ENCODE measurements around the gene DEFB123.

DNA sequence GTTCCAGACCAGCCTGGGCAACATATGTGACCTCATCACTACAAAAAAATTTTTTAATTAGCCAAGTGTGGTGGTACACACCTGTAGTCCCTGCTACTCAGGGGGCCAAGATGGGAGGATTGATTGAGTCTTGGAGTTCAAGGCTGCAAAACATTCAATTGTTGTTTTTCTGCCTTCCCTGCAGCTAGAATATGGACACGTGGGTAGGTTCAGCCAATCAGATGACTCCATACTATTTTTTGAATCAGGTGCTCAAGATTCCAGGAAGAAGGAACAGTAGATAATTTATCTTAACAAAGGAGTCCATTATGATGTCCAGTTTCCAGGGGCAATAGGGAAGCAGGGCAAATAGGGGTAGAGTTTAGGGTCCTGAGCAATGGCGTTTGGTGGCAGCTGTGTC, 47.6 kb upstream of the DEFB123 start:
- TF ChIP-seq, protein P1, sequence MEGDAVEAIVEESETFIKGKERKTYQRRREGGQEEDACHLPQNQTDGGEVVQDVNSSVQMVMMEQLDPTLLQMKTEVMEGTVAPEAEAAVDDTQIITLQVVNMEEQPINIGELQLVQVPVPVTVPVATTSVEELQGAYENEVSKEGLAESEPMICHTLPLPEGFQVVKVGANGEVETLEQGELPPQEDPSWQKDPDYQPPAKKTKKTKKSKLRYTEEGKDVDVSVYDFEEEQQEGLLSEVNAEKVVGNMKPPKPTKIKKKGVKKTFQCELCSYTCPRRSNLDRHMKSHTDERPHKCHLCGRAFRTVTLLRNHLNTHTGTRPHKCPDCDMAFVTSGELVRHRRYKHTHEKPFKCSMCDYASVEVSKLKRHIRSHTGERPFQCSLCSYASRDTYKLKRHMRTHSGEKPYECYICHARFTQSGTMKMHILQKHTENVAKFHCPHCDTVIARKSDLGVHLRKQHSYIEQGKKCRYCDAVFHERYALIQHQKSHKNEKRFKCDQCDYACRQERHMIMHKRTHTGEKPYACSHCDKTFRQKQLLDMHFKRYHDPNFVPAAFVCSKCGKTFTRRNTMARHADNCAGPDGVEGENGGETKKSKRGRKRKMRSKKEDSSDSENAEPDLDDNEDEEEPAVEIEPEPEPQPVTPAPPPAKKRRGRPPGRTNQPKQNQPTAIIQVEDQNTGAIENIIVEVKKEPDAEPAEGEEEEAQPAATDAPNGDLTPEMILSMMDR (IDR thresholded peaks at IDR 0.05; ENCODE audit: insufficient read depth, low read length) = no peak
- TF ChIP-seq GABPA (IDR thresholded peaks at IDR 0.05; ENCODE audit: low read depth) (no peak), POLR2AphosphoS5 (IDR thresholded peaks at IDR 0.05; ENCODE audit: low read depth) (no peak), SPI1 (IDR thresholded peaks at IDR 0.05; ENCODE audit: borderline replicate concordance, low read depth) (no peak)
- TF ChIP-seq, protein P2, sequence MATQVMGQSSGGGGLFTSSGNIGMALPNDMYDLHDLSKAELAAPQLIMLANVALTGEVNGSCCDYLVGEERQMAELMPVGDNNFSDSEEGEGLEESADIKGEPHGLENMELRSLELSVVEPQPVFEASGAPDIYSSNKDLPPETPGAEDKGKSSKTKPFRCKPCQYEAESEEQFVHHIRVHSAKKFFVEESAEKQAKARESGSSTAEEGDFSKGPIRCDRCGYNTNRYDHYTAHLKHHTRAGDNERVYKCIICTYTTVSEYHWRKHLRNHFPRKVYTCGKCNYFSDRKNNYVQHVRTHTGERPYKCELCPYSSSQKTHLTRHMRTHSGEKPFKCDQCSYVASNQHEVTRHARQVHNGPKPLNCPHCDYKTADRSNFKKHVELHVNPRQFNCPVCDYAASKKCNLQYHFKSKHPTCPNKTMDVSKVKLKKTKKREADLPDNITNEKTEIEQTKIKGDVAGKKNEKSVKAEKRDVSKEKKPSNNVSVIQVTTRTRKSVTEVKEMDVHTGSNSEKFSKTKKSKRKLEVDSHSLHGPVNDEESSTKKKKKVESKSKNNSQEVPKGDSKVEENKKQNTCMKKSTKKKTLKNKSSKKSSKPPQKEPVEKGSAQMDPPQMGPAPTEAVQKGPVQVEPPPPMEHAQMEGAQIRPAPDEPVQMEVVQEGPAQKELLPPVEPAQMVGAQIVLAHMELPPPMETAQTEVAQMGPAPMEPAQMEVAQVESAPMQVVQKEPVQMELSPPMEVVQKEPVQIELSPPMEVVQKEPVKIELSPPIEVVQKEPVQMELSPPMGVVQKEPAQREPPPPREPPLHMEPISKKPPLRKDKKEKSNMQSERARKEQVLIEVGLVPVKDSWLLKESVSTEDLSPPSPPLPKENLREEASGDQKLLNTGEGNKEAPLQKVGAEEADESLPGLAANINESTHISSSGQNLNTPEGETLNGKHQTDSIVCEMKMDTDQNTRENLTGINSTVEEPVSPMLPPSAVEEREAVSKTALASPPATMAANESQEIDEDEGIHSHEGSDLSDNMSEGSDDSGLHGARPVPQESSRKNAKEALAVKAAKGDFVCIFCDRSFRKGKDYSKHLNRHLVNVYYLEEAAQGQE (IDR thresholded peaks at IDR 0.05; ENCODE audit: insufficient replicate concordance, low read depth) = no peak
